Skin epidermis (tissue), 12 donors: ENCODE results near the gene SETD3.
A peak's percentile ranks its signal among the peaks of the same experiment; 100 is the strongest.

Experiments
- H3K27ac ChIP-seq, 21 experiments: fragments of 200-600 bp; sonication (generic) in 11 of 21; one replicate each; pipeline ENCODE4 v1.5.0; 2020; ENCODE audit warnings: mild to moderate bottlenecking in 3 of 21, inconsistent platforms in 2 of 21, moderate library complexity in 2 of 21
- H3K4me3 ChIP-seq, 7 experiments: fragments of 200-600 bp; sonication (generic) in 2 of 7; one replicate each; pipeline ENCODE4 v1.5.0; 2020; ENCODE audit warnings: inconsistent platforms in 2 of 7, mild to moderate bottlenecking in 2 of 7, moderate library complexity in 1 of 7

Gene SETD3

GRCh38 chr14:99479906-99480869 is at the start of gene SETD3:
TSS of gene SETD3 (minus strand) at chr14:99480859. CDS start at chr14:99465805, 15,054 bp downstream.
- Histone ChIP-seq H3K4me3 (peak within 1 kb of the TSS; percentile 84 to 96 (median 94)), H3K27ac (peak within 1 kb of the TSS; percentile 76 to 98 (median 93))

GRCh38 chr14:99529899-99530298 is 49.2 kb upstream of the SETD3 start:
- Histone ChIP-seq H3K27ac (peak overlapping the region in 2 of 21 experiments; percentile 12 to 82), H3K4me3 (no peak overlapping the region)

- no peak overlapping the region for H3K27ac ChIP-seq
- H3K4me3 ChIP-seq: no peak overlapping the region
These were observed 46.9 kb upstream of the SETD3 start for GRCh38 chr14:99527427-99528076.

- Histone ChIP-seq H3K4me3 (no peak overlapping the region), H3K27ac (no peak overlapping the region)
These were observed 46.4 kb upstream of the SETD3 start for GRCh38 chr14:99527026-99527425.

GRCh38 chr14:99525699-99526080 is 45.0 kb upstream of the SETD3 start:
- Histone ChIP-seq H3K27ac (no peak overlapping the region), H3K4me3 (no peak overlapping the region)

- Histone ChIP-seq H3K4me3 (no peak overlapping the region), H3K27ac (peak overlapping the region in 4 of 21 experiments; percentile 1 to 55 (median 32))
These were observed 44.4 kb upstream of the SETD3 start for GRCh38 chr14:99524804-99525698.

GRCh38 chr14:99524091-99524661 is 43.5 kb upstream of the SETD3 start:
- Histone ChIP-seq H3K27ac (peak overlapping the region in 3 of 21 experiments; percentile 2 to 55 (median 34)), H3K4me3 (no peak overlapping the region)

GRCh38 chr14:99523704-99524055 is 43.0 kb upstream of the SETD3 start:
- Histone ChIP-seq H3K27ac (peak overlapping the region in 2 of 21 experiments; percentile 1 to 2), H3K4me3 (no peak overlapping the region)

- H3K27ac ChIP-seq: no peak overlapping the region
These were observed 42.5 kb upstream of the SETD3 start for GRCh38 chr14:99522934-99523703.

GRCh38 chr14:99522457-99522891 is 41.8 kb upstream of the SETD3 start:
- H3K4me3 ChIP-seq: no peak overlapping the region
- H3K27ac ChIP-seq: no peak overlapping the region

More at GRCh38 chr14:99522934-99523703, 42.5 kb upstream of the SETD3 start:
- no peak overlapping the region for H3K4me3 ChIP-seq

- no peak overlapping the region for H3K4me3 ChIP-seq
- H3K27ac ChIP-seq: no peak overlapping the region
These were observed 41.4 kb upstream of the SETD3 start for GRCh38 chr14:99522025-99522401.

- Histone ChIP-seq H3K4me3 (no peak overlapping the region), H3K27ac (no peak overlapping the region)
These were observed 40.7 kb upstream of the SETD3 start for GRCh38 chr14:99521176-99522024.

GRCh38 chr14:99520571-99521081 is 40.0 kb upstream of the SETD3 start:
- H3K4me3 ChIP-seq: no peak overlapping the region
- H3K27ac ChIP-seq: no peak overlapping the region

- H3K4me3 ChIP-seq: no peak overlapping the region
- H3K27ac ChIP-seq: no peak overlapping the region
These were observed 39.3 kb upstream of the SETD3 start for GRCh38 chr14:99519931-99520421.

GRCh38 chr14:99519347-99519881 is 38.8 kb upstream of the SETD3 start:
- Histone ChIP-seq H3K4me3 (no peak overlapping the region), H3K27ac (no peak overlapping the region)

GRCh38 chr14:99518441-99519346 is 38.0 kb upstream of the SETD3 start:
- Histone ChIP-seq H3K27ac (no peak overlapping the region), H3K4me3 (no peak overlapping the region)
